ENCODE results near the gene ADH1C. TPM values are rescaled to one million over a fixed set of nuclear protein-coding genes. Genes with fewer than 3 reads are reported as not detected.
"Not testable (repeated sequence)": the region's sequence is repeated elsewhere in the genome, so short reads cannot be mapped to it uniquely, and the experiment has no call there.

The ADH1C gene
- total RNA-seq, 4 donors from 2014 or later = 62.7 to 129 (median 87.7) TPM

DNA sequence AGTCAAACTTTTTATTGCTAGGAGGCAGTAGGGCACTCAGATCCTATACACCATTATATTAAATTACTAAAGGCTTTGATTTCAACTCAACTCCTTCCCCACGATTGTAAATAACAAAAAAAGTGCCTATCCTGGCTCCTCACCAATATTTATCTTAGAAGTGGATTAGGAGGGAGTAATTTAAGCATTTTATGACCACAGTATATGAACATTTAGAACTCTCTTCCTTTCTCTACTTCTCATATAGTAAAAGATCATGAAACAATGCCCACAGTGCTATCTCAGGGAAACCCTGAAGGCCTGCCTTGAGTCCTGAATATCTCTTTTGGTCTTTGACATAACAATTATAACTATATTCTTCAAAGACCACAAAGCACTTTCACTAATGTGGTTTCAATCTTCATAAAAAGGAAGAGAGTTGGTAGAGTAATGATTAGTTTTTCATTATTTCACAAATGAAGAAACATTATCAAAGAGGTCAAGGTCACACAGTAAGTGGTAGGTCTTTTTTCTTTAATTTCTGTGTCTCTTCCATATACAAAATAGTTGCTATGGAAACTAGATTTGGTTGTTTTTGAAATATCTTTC lies 29.1 kb upstream of the ADH1C start:
- no peak for DNase-seq
- no peaks in the 10 kb centered on the region for H3K9me3 ChIP-seq
- peak overlapping the region in 1 of 4 donors; percentile 77 for H3K27ac ChIP-seq
- H3K4me1 ChIP-seq = peaks cover 0 to 9% (median 0%) of the 10 kb centered on the region in 4 donors
- H3K27me3 ChIP-seq = no peaks in the 10 kb centered on the region
- no peak overlapping the region for H3K4me3 ChIP-seq
- no peak for TF ChIP-seq POLR2A (IDR thresholded peaks at IDR 0.05)
- TF ChIP-seq, protein P1, sequence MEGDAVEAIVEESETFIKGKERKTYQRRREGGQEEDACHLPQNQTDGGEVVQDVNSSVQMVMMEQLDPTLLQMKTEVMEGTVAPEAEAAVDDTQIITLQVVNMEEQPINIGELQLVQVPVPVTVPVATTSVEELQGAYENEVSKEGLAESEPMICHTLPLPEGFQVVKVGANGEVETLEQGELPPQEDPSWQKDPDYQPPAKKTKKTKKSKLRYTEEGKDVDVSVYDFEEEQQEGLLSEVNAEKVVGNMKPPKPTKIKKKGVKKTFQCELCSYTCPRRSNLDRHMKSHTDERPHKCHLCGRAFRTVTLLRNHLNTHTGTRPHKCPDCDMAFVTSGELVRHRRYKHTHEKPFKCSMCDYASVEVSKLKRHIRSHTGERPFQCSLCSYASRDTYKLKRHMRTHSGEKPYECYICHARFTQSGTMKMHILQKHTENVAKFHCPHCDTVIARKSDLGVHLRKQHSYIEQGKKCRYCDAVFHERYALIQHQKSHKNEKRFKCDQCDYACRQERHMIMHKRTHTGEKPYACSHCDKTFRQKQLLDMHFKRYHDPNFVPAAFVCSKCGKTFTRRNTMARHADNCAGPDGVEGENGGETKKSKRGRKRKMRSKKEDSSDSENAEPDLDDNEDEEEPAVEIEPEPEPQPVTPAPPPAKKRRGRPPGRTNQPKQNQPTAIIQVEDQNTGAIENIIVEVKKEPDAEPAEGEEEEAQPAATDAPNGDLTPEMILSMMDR (IDR thresholded peaks at IDR 0.05) = no peak
- no peaks in the 10 kb centered on the region for H3K36me3 ChIP-seq

DNA sequence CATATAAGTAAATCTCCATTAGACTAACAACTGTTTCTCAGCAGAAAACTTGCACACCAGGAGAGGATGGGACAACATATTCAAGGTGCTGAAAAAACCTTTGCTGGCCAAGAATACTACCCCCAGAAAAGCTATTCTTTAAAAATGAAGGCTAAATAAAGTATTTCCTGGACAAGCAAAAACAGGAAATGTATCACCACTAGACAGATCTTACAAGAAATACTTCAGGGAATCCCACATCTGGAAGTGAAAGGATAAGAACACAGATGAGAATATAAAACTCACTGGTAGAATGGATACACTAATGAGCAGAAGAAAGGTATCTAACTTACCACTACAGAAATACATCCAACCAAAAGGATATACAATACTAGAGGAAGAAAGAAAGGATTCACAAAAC lies 27.0 kb upstream of the ADH1C start:
- Histone ChIP-seq H3K27me3 (no peaks in the 10 kb centered on the region), H3K27ac (no peak overlapping the region), H3K9me3 (no peaks in the 10 kb centered on the region), H3K36me3 (no peaks in the 10 kb centered on the region), H3K4me3 (no peak overlapping the region), H3K4me1 (peaks cover 0 to 9% (median 0%) of the 10 kb centered on the region in 4 donors)
- DNase-seq = no peak
- TF ChIP-seq, protein P1 (IDR thresholded peaks at IDR 0.05) = no peak
- TF ChIP-seq POLR2A (IDR thresholded peaks at IDR 0.05) = no peak

DNA sequence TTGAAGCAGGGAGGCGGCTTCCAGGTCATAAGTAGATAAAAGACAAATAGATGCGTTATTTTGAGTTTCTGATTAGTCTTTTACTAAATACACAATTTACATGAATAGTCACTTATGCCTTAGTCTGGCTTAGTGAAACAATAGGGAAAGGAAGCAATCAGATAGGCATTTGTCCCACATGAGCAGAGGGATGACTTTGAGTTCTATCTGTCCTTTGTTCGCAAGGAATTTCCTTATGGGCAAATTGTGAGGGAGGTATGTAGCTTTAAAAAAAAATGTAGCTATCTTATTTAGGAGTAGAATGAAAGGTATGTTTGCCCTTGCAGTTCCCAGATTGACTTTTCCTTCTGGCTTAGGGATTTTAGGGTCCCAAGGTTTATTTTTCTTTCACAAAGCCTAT lies 26.3 kb upstream of the ADH1C start:
- H3K27me3 ChIP-seq = no peaks in the 10 kb centered on the region
- no peaks in the 10 kb centered on the region for H3K9me3 ChIP-seq
- H3K27ac ChIP-seq = no peak overlapping the region
- peaks cover 0 to 9% (median 0%) of the 10 kb centered on the region in 4 donors for H3K4me1 ChIP-seq
- no peak overlapping the region for H3K4me3 ChIP-seq
- no peak for TF ChIP-seq POLR2A (IDR thresholded peaks at IDR 0.05)
- TF ChIP-seq, protein P1 (IDR thresholded peaks at IDR 0.05) = no peak
- no peaks in the 10 kb centered on the region for H3K36me3 ChIP-seq
- no peak for DNase-seq

DNA sequence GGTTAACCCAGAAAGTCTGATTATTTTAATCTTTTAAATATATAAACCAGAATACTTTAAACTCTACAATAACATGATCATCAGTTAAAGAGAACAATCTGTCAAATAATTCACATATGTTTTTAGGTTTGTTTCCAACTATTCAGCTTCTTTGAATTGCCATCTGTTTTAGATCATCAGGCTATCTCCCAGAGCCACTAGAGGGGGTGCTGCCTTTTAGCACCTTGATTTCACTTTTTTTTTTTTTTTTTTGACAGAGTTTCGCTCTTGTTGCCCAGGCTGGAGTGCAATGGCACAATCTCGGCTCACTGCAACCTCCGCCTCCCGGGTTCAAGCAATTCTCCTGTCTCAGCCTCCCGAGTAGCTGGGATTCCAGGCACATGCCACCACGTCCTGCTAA lies 24.8 kb upstream of the ADH1C start:
- H3K36me3 ChIP-seq, H3K27me3 ChIP-seq, H3K4me3 ChIP-seq, H3K4me1 ChIP-seq, H3K27ac ChIP-seq, H3K9me3 ChIP-seq: not testable (repeated sequence)
- DNase-seq = peak in 1 of 3 donors; percentile 44
- TF ChIP-seq, protein P1 (IDR thresholded peaks at IDR 0.05) = peak in 3 of 6 experiments; percentile 14 to 23 (median 17)

DNA sequence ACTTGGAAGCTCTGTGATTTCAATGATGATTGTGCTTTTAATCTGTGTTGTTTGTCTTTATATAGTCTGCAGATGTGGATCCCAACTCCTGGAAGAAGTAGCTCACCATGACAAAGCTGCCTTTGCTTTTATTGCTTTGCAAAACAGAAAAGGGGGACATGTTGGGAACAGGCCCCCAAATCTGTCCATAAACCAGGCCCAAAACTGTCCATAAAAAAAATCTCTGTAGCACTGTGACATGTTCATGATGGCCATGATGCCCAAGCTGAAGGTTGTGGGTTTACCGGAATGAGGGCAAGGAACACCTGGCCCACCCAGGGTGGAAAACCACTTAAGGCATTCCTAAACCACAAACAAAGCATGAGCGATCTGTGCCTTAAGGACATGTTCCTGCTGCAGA lies 19.9 kb upstream of the ADH1C start:
- H3K4me1 ChIP-seq, H3K27me3 ChIP-seq, H3K27ac ChIP-seq, H3K36me3 ChIP-seq, H3K9me3 ChIP-seq, H3K4me3 ChIP-seq, DNase-seq: not testable (repeated sequence)

DNA sequence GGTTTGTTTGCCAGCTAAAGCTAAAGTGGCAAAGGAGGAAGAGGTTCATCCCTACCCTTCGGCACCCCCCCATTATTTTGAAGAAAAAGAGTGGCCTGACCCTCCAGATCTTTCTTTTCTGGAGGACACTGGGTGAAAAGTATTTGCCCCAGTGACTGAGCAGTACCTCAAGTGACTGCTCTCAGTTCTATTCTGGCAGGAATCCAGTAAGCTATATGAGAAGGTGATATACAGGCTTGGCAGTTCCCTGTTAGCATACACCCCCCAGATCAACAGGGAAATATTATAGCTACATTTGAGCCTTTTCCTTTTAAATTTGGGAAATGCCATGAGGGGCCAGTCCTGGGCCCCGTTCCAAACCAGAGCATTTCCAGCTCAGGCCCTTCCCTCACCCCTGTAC lies 15.3 kb upstream of the ADH1C start:
- not testable (repeated sequence) for H3K4me1 ChIP-seq, H3K9me3 ChIP-seq, DNase-seq, H3K4me3 ChIP-seq, H3K27ac ChIP-seq, H3K27me3 ChIP-seq, H3K36me3 ChIP-seq

DNA sequence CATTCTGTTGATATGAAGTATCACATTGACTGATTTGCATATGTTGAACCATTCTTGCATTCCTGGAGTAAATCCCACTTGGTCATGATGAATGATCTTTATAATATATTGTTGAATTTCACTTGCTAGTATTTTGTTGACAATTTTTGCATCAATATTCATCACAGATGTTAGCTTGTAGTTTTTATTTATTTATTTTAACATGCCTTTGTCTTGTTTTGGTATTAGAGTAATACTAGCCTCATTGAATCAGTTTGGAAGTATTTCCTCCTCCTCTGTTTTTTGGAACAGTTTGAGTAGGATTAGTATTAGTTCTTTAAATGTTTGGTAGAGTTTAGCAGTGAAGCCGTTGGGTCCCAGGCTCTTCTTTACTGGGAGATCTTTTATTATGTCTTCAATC lies 13.9 kb upstream of the ADH1C start:
- Histone ChIP-seq H3K4me1 (no peaks in the 10 kb centered on the region), H3K27ac (no peak overlapping the region), H3K27me3 (no peaks in the 10 kb centered on the region), H3K36me3 (no peaks in the 10 kb centered on the region), H3K4me3 (no peak overlapping the region), H3K9me3 (no peaks in the 10 kb centered on the region)
- DNase-seq = no peak
- TF ChIP-seq, protein P1 (IDR thresholded peaks at IDR 0.05) = no peak
- TF ChIP-seq POLR2A (IDR thresholded peaks at IDR 0.05) = no peak
